Measurements from ENCODE around the gene MYH11. TPM values are rescaled to one million over a fixed set of nuclear protein-coding genes. Genes with fewer than 3 reads are reported as not detected.

MYH11 gene
- total RNA-seq, 6 donors from 2014 or later: 33.6 to 224 (median 87.4) TPM

DNA sequence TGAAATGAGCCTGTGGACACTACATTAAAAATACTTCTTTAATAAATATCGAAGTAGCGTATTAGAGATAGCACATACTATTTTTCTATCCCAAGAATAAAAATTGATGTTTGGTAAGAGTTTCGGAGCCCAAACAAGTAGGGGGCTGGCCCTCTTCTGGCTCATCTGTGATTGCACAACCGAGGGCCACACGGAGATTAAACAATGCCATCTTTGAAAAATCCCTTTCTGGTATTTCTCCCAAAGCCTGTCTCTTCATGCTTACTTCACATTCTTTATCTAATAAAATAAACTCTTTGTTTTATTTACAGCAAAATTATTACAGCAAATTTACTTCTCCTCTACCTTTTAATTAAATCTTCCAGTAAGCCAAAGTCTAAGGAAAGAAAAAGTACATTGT lies 9.6 kb upstream of the MYH11 start:
- Histone ChIP-seq H3K36me3 (peaks cover 0 to 44% (median 16%) of the 10 kb centered on the region in 4 donors), H3K9me3 (no peaks in the 10 kb centered on the region), H3K27ac (peak overlapping the region in 1 of 4 donors; percentile 35), H3K4me3 (no peak overlapping the region), H3K27me3 (no peaks in the 10 kb centered on the region), H3K4me1 (peaks cover 0 to 18% (median 4%) of the 10 kb centered on the region in 4 donors)
- WGBS, 2 donors: 64 to 68% methylated on average over 5 of the region's 5 CpGs
- TF ChIP-seq POLR2A (IDR thresholded peaks at IDR 0.05): no peak
- DNase-seq (no peak), ATAC-seq (ENCODE audit: low FRiP score in 2 of 2) (no peak)

DNA sequence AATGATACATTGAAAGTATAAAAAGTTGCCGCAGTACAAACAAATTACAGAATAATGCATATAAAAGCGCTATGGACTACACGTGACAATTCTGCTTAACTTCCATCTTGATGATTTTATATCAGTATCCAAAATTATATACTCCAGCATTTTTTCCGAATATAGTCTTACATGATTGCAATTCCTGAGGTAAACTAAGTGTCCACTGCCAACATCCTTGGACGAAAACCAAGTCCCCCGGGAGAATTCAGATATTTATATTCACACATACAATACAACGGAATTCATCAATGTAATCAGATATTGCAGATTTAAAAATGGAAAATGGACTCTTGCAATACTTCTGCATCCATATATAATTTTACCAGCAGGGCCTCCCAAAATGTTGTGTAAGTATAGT lies 8.9 kb upstream of the MYH11 start:
- H3K27ac ChIP-seq: peak overlapping the region in 1 of 4 donors; percentile 12
- ATAC-seq (ENCODE audit: low FRiP score in 2 of 2): no peak

DNA sequence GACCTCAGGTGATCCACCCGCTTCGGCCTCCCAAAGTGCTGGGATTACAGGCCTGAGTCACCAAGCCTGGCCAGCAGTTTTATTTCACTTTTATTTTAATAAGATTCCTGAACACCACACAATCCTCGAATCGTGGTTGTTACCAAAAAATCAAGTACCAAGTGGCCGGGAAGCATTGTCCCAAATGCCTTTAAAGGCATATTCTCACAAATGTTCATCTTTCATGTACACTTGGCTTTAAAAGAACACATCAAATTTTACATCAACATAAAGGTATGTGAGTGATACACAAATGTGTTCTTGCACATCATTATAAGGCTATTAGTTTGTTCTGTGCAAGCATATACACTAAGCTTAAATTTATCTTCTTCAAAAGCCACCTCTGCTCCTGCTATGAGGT lies 8.1 kb upstream of the MYH11 start:
- ATAC-seq (ENCODE audit: low FRiP score in 2 of 2): no peak
- 73 to 75% methylated on average over 5 of the region's 5 CpGs for WGBS, 2 donors
- peaks cover 0 to 29% (median 8%) of the 10 kb centered on the region in 4 donors for H3K36me3 ChIP-seq

More for the DNA sequence above, 8.9 kb upstream of the MYH11 start:
- no peak overlapping the region for H3K4me3 ChIP-seq
- no peak for DNase-seq
- H3K4me1 ChIP-seq: peaks cover 0 to 18% (median 4%) of the 10 kb centered on the region in 4 donors
- no peaks in the 10 kb centered on the region for H3K9me3 ChIP-seq
- WGBS, 2 donors: 53 to 68% methylated on average over 7 of the region's 7 CpGs
- H3K27me3 ChIP-seq: no peaks in the 10 kb centered on the region
- H3K36me3 ChIP-seq: peaks cover 0 to 37% (median 12%) of the 10 kb centered on the region in 4 donors
- TF ChIP-seq EP300 (IDR thresholded peaks at IDR 0.05) (no peak), POLR2A (IDR thresholded peaks at IDR 0.05) (no peak), POLR2AphosphoS5 (IDR thresholded peaks at IDR 0.05) (no peak)
- TF ChIP-seq, protein P1, sequence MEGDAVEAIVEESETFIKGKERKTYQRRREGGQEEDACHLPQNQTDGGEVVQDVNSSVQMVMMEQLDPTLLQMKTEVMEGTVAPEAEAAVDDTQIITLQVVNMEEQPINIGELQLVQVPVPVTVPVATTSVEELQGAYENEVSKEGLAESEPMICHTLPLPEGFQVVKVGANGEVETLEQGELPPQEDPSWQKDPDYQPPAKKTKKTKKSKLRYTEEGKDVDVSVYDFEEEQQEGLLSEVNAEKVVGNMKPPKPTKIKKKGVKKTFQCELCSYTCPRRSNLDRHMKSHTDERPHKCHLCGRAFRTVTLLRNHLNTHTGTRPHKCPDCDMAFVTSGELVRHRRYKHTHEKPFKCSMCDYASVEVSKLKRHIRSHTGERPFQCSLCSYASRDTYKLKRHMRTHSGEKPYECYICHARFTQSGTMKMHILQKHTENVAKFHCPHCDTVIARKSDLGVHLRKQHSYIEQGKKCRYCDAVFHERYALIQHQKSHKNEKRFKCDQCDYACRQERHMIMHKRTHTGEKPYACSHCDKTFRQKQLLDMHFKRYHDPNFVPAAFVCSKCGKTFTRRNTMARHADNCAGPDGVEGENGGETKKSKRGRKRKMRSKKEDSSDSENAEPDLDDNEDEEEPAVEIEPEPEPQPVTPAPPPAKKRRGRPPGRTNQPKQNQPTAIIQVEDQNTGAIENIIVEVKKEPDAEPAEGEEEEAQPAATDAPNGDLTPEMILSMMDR (IDR thresholded peaks at IDR 0.05): no peak

DNA sequence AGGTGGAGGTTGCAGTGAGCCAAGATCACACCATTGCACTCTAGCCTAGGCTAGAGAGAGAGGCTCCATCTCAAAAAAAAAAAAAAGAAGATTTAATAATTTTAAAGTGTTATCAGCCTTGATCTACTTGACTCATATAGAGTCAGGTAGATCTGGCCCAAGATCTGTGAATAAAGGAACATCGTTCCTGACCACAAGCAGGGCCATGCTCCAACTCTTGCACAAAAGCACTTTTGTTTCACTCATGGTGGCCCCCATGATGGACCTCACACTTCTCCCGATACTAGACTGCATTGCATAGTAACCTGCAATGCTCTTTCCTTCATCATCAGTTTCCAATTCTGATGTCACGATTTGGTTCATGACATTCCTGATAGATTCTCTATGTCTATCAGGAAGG lies 5.2 kb upstream of the MYH11 start:
- Histone ChIP-seq H3K27ac (no peak overlapping the region), H3K36me3 (peaks cover 0 to 15% (median 3%) of the 10 kb centered on the region in 4 donors), H3K27me3 (peaks cover 0 to 16% (median 6%) of the 10 kb centered on the region in 4 donors), H3K4me1 (peaks cover 14 to 32% (median 19%) of the 10 kb centered on the region in 4 donors), H3K9me3 (no peaks in the 10 kb centered on the region), H3K4me3 (no peak overlapping the region)
- ATAC-seq (ENCODE audit: low FRiP score in 2 of 2) (no peak), DNase-seq (no peak)
- 84 to 95% methylated on average over 3 of the region's 3 CpGs for WGBS, 2 donors
- TF ChIP-seq POLR2A (IDR thresholded peaks at IDR 0.05) (no peak), EP300 (IDR thresholded peaks at IDR 0.05) (no peak), POLR2AphosphoS5 (IDR thresholded peaks at IDR 0.05) (no peak)
- TF ChIP-seq, protein P1 (IDR thresholded peaks at IDR 0.05): no peak

More for the DNA sequence above, 8.1 kb upstream of the MYH11 start:
- DNase-seq: no peak
- H3K4me1 ChIP-seq: peaks cover 0 to 18% (median 4%) of the 10 kb centered on the region in 4 donors
- H3K9me3 ChIP-seq: no peaks in the 10 kb centered on the region
- peak overlapping the region in 2 of 4 donors; percentile 12 to 16 for H3K27ac ChIP-seq
- H3K4me3 ChIP-seq: no peak overlapping the region
- no peaks in the 10 kb centered on the region for H3K27me3 ChIP-seq
- TF ChIP-seq POLR2AphosphoS5 (IDR thresholded peaks at IDR 0.05) (no peak), EP300 (IDR thresholded peaks at IDR 0.05) (no peak), POLR2A (IDR thresholded peaks at IDR 0.05) (no peak)
- TF ChIP-seq, protein P1 (IDR thresholded peaks at IDR 0.05): no peak

DNA sequence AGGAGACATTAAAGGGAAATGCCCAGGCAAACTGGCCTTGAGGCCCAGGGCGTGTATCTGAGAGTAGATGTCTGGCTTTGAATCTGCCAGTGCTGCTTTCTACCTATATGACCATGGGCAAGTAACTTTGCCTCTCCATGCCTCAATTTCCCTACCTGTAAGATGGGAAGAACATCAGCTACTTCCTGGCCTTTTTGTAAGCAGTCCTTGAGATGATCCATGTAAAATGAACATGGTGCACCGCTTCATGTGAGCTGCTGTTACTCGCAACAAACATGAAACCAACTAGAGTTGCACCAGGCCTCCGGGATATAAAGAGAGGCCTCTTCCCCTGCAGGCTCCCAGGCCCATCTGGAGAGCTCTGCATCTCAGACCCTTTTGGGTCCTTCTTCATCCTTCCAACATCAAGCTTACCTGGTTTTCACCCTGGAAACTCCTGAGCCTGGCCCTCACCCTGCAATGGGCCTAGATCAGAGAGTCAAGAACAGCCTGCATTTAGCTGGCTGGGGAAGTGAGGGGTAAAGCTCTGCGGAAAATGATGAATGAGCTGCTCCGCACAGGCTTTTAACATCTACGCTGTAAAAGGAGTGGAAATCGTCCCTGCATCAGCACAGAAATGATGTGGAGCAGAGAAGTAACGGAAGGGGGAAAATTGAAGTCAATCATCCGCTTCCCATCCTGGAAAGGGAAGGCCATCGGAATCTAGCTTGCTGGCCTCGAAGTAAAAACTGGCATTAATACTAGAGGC lies 2.3 kb upstream of the MYH11 start:
- H3K4me3 ChIP-seq: no peak overlapping the region
- H3K27me3 ChIP-seq: peaks cover 0 to 19% (median 9%) of the 10 kb centered on the region in 4 donors
- peak overlapping the region in 1 of 4 donors; percentile 62 for H3K27ac ChIP-seq
- no peaks in the 10 kb centered on the region for H3K36me3 ChIP-seq
- H3K4me1 ChIP-seq: peaks cover 17 to 28% (median 19%) of the 10 kb centered on the region in 4 donors
- TF ChIP-seq POLR2AphosphoS5 (IDR thresholded peaks at IDR 0.05) (no peak), EP300 (IDR thresholded peaks at IDR 0.05) (no peak), POLR2A (IDR thresholded peaks at IDR 0.05) (no peak)
- TF ChIP-seq, protein P1 (IDR thresholded peaks at IDR 0.05): no peak
- DNase-seq (no peak), ATAC-seq (ENCODE audit: low FRiP score in 2 of 2) (no peak)
- WGBS, 2 donors: 83 to 93% methylated on average over 12 of the region's 12 CpGs
- no peaks in the 10 kb centered on the region for H3K9me3 ChIP-seq
